Measurements from ENCODE around the gene MAML2.

GRCh38 chr11:96139691-96140090 lies 203.3 kb downstream of the MAML2 start:
- no peak for TF ChIP-seq CTCF (IDR thresholded peaks at IDR 0.05)
- TF ChIP-seq ZFX (IDR thresholded peaks at IDR 0.05; ENCODE audit: borderline replicate concordance): no peak

Measured in 22Rv1 (cell line).